Tibial nerve (tissue), 4 donors: ENCODE measurements around the gene PROK1. TPM values are rescaled to one million over a fixed set of nuclear protein-coding genes. Genes with fewer than 3 reads are reported as not detected.

Experiments
- DNase-seq, 2 donors: peaks; one replicate each; pipeline ENCODE4 v3.0.0-alpha.2; 2019; ENCODE audit warnings: low spot score in 2 of 2
- H3K27ac ChIP-seq, 4 donors: fragments of 200-600 bp; sonication (generic) in 3 of 4; one replicate each; pipeline ENCODE4 v1.5.1; 2017 to 2019; ENCODE audit warnings: mild to moderate bottlenecking in 1 of 4
- H3K27me3 ChIP-seq, 2 donors: fragments of 200-600 bp; sonication (generic) in 1 of 2; one replicate each; pipeline versions ENCODE4 v1.5.1 to v1.6.0; 2017 to 2019
- H3K36me3 ChIP-seq, 3 donors: fragments of 200-600 bp; sonication (generic); one replicate each; pipeline ENCODE4 v1.5.1; 2018 to 2019
- H3K4me1 ChIP-seq, 4 donors: fragments of 200-600 bp; sonication (generic) in 3 of 4; one replicate each; pipeline ENCODE4 v1.5.1; 2017 to 2019
- H3K4me3 ChIP-seq, 4 donors: fragments of 200-600 bp; sonication (generic) in 3 of 4; one replicate each; pipeline ENCODE4 v1.5.1; 2017 to 2019; ENCODE audit warnings: mild to moderate bottlenecking in 1 of 4, moderate library complexity in 1 of 4
- H3K9me3 ChIP-seq, 4 donors: fragments of 200-600 bp; sonication (generic) in 3 of 4; one replicate each; pipeline ENCODE4 v1.5.1; 2017 to 2019
- EP300 ChIP-seq, 2 donors: sonication (generic); formaldehyde crosslinking; IDR thresholded peaks; one replicate each; pipeline ENCODE4 v1.6.1; 2017; ENCODE audit warnings: antibody characterized with exemption in 2 of 2, mild to moderate bottlenecking in 1 of 2
- POLR2A ChIP-seq, 2 donors: fragments of 450-650 bp; IDR thresholded peaks; one replicate each; pipeline ENCODE4 v1.6.1; 2017; ENCODE audit warnings: antibody characterized with exemption in 2 of 2, mild to moderate bottlenecking in 2 of 2, moderate library complexity in 2 of 2
- whole genome bisulfite sequencing, 2 donors: methylation state at CpG; one replicate each; pipeline ENCODE4 v1.1.5; 2018; 5-methylcytosine and 5-hydroxymethylcytosine counted together
- total RNA-seq, 4 donors: library from RNA; depleted of rRNA; stranded (reverse); fragments of >200 nt; gene quantifications; one replicate each; pipeline ENCODE4 v1.1.0, GENCODE V29; 2016
- TF ChIP-seq, protein P1 (sequence below), 5 experiments: fragments of 200-600 bp in 3 of 5; fragments of 450-650 bp in 2 of 5; sonication (generic) in 3 of 5; IDR thresholded peaks; one replicate each; pipeline ENCODE4 v1.5.1; 2016 to 2019; ENCODE audit warnings: antibody characterized with exemption in 5 of 5, mild to moderate bottlenecking in 3 of 5, moderate library complexity in 2 of 5

The PROK1 gene
- total RNA-seq, 4 donors from 2014 or later = 1.2 to 6.9 (median 4.6) TPM; not detected in 1

- H3K27ac ChIP-seq = peak overlapping the region in 1 of 4 donors; percentile 63
- H3K9me3 ChIP-seq = no peaks in the 10 kb centered on the region
- TF ChIP-seq, protein P1, sequence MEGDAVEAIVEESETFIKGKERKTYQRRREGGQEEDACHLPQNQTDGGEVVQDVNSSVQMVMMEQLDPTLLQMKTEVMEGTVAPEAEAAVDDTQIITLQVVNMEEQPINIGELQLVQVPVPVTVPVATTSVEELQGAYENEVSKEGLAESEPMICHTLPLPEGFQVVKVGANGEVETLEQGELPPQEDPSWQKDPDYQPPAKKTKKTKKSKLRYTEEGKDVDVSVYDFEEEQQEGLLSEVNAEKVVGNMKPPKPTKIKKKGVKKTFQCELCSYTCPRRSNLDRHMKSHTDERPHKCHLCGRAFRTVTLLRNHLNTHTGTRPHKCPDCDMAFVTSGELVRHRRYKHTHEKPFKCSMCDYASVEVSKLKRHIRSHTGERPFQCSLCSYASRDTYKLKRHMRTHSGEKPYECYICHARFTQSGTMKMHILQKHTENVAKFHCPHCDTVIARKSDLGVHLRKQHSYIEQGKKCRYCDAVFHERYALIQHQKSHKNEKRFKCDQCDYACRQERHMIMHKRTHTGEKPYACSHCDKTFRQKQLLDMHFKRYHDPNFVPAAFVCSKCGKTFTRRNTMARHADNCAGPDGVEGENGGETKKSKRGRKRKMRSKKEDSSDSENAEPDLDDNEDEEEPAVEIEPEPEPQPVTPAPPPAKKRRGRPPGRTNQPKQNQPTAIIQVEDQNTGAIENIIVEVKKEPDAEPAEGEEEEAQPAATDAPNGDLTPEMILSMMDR (IDR thresholded peaks at IDR 0.05) = no peak
- TF ChIP-seq POLR2A (IDR thresholded peaks at IDR 0.05) = no peak
- TF ChIP-seq EP300 (IDR thresholded peaks at IDR 0.05) = no peak
- peak in 1 of 2 donors; percentile 44 for DNase-seq
- H3K4me3 ChIP-seq = no peak overlapping the region
- no peaks in the 10 kb centered on the region for H3K27me3 ChIP-seq
- H3K4me1 ChIP-seq = peaks cover 0 to 14% (median 2%) of the 10 kb centered on the region in 4 donors
- 38 to 49% methylated on average over 3 of the region's 3 CpGs for WGBS, 2 donors
- H3K36me3 ChIP-seq = no peaks in the 10 kb centered on the region
Observed at GRCh38 chr1:110440877-110441276, 10.1 kb upstream of the PROK1 start.

- Histone ChIP-seq H3K27ac (peak overlapping the region in 1 of 4 donors; percentile 38), H3K4me3 (no peak overlapping the region), H3K4me1 (peaks cover 0 to 7% (median 2%) of the 10 kb centered on the region in 4 donors), H3K36me3 (no peaks in the 10 kb centered on the region), H3K9me3 (no peaks in the 10 kb centered on the region), H3K27me3 (no peaks in the 10 kb centered on the region)
- TF ChIP-seq POLR2A (IDR thresholded peaks at IDR 0.05) (no peak), EP300 (IDR thresholded peaks at IDR 0.05) (no peak)
- TF ChIP-seq, protein P1 (IDR thresholded peaks at IDR 0.05) = no peak
- no peak for DNase-seq
Observed at GRCh38 chr1:110441888-110442287, 9.1 kb upstream of the PROK1 start.

DNA sequence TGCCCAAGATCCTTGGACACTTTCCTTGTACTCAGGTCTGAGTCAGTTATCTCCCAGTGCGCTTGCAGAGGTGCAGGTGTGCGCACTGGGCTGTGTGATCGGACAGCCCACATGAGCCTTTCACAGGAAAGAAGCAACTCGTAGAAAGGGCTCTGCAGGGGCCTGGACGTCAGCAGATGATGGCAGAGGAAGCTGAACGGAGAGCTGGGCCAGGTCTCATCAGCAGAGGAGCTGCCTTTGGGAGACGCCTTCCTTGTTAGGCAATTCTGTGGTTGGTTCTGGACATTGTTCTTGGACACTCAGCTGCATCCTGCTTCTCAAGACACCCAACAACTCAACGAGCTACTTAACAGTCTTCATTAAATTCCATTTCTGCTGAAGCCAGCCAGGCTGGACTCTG, 7.5 kb upstream of the PROK1 start:
- WGBS, 2 donors = 75 to 80% methylated on average over 8 of the region's 8 CpGs
- H3K36me3 ChIP-seq = no peaks in the 10 kb centered on the region
- no peak for TF ChIP-seq POLR2A (IDR thresholded peaks at IDR 0.05)
- TF ChIP-seq EP300 (IDR thresholded peaks at IDR 0.05) = no peak
- TF ChIP-seq, protein P1 (IDR thresholded peaks at IDR 0.05) = no peak
- no peak for DNase-seq
- no peaks in the 10 kb centered on the region for H3K9me3 ChIP-seq
- H3K4me1 ChIP-seq = peaks cover 0 to 4% (median 2%) of the 10 kb centered on the region in 4 donors
- H3K27me3 ChIP-seq = no peaks in the 10 kb centered on the region
- no peak overlapping the region for H3K27ac ChIP-seq
- no peak overlapping the region for H3K4me3 ChIP-seq

DNA sequence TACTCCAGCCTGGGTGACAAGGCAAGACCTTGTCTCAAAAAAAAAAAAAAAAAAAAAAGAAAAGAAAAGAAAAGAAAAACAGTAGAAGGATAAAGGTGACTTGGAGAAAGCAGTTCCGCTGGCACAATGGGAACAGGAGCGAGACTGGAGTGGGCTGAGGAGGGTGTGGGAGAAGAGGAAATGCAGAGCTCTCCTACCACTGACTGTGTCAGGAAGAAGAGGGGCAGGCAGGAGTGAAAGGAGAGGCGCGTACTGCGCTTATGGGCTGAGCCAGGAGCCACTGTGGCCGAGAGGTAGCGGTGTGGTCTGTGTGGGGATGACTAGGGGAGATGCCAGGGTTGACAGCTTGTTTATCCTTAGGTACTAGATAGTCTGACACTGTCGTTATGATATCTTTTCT, 6.4 kb upstream of the PROK1 start:
- H3K4me3 ChIP-seq = no peak overlapping the region
- no peaks in the 10 kb centered on the region for H3K9me3 ChIP-seq
- H3K36me3 ChIP-seq = no peaks in the 10 kb centered on the region
- peaks cover 0 to 7% of the 10 kb centered on the region in 2 donors for H3K27me3 ChIP-seq
- no peak for DNase-seq
- TF ChIP-seq POLR2A (IDR thresholded peaks at IDR 0.05) (no peak), EP300 (IDR thresholded peaks at IDR 0.05) (no peak)
- TF ChIP-seq, protein P1 (IDR thresholded peaks at IDR 0.05) = no peak
- H3K27ac ChIP-seq = no peak overlapping the region
- 78 to 82% methylated on average over 8 of the region's 8 CpGs for WGBS, 2 donors
- H3K4me1 ChIP-seq = peaks cover 0 to 4% (median 2%) of the 10 kb centered on the region in 4 donors

DNA sequence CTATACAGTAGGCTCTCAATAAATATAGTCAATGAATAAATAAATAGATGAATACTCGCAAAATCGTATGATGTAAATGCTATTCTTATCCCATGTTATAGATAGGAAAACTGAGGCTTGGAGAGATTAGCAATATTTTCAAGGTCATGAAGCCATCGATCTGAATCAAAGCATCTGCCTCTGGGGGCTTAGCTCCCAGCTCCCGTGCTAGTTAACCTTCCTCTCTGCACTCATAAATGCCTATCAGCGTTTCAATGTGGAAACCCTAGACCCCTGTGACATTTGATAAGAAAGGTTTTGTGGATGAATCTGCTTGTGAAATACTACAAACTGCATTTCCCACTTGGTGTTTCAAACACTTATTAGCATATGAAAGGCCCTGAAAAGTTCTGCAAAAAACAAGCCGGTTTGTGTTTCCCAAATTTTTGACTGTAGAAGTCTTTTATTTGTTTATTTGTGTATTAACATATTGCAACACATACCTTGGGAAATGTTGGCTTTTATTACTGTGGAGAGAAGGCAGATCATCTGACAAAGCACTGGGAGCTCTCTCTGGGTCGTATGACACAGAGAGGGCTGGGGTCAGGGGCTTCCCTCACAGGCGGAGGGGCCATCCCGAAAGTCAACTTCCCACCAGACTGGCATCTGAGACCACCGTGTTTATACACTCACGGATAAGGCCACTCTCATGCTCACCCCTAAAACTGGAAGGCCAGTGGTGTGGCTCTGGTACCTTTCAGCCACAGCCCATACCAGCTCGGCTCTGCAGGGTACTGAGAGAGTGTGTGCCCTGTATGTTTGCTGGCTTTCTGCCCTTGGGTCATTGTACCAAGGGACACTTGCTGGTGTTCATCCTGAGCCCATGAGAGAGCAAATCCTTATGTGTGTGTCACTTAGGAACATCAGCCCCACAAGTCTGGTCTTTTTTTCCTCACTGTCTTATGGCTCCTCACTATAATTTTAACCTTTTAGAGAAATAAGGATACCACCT, 993 bp upstream of the PROK1 start:
- no peak overlapping the region for H3K4me3 ChIP-seq
- WGBS, 2 donors = 47 to 50% methylated on average over 12 of the region's 12 CpGs
- H3K9me3 ChIP-seq = no peaks in the 10 kb centered on the region
- H3K27me3 ChIP-seq = peaks cover 0 to 7% of the 10 kb centered on the region in 2 donors
- no peak overlapping the region for H3K27ac ChIP-seq
- DNase-seq = no peak
- no peaks in the 10 kb centered on the region for H3K36me3 ChIP-seq
- TF ChIP-seq, protein P1 (IDR thresholded peaks at IDR 0.05) = no peak
- TF ChIP-seq POLR2A (IDR thresholded peaks at IDR 0.05) (no peak), EP300 (IDR thresholded peaks at IDR 0.05) (no peak)
- H3K4me1 ChIP-seq = no peaks in the 10 kb centered on the region
